Loucy (cell line): ENCODE data around the gene ADAMTS5.

Source experiments
- EZH2phosphoT487 ChIP-seq: fragments of 200-600 bp; IDR thresholded peaks from 2 replicates; pipeline ENCODE4 v1.6.1; 2018; ENCODE audit warnings: antibody characterized with exemption, mild to moderate bottlenecking, moderate library complexity, borderline replicate concordance
- TF ChIP-seq, protein P1 (sequence below): fragments of 200-600 bp; sonication (generic); conservative IDR thresholded peaks from 2 replicates; pipeline ENCODE4 v1.5.1; 2014; ENCODE audit warnings: mild to moderate bottlenecking, antibody characterized with exemption, low read length

GRCh38 chr21:26966649-26967061 is 233 bp downstream of the ADAMTS5 start:
- no peak for TF ChIP-seq EZH2phosphoT487
- TF ChIP-seq, protein P1, sequence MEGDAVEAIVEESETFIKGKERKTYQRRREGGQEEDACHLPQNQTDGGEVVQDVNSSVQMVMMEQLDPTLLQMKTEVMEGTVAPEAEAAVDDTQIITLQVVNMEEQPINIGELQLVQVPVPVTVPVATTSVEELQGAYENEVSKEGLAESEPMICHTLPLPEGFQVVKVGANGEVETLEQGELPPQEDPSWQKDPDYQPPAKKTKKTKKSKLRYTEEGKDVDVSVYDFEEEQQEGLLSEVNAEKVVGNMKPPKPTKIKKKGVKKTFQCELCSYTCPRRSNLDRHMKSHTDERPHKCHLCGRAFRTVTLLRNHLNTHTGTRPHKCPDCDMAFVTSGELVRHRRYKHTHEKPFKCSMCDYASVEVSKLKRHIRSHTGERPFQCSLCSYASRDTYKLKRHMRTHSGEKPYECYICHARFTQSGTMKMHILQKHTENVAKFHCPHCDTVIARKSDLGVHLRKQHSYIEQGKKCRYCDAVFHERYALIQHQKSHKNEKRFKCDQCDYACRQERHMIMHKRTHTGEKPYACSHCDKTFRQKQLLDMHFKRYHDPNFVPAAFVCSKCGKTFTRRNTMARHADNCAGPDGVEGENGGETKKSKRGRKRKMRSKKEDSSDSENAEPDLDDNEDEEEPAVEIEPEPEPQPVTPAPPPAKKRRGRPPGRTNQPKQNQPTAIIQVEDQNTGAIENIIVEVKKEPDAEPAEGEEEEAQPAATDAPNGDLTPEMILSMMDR: no peak
